Retina (tissue), 1 donor: ENCODE results near the gene CENPS.
"Not testable (repeated sequence)": the region's sequence is repeated elsewhere in the genome, so short reads cannot be mapped to it uniquely, and the experiment has no call there.

Source experiments
- DNase-seq: peaks from one replicate; pipeline ENCODE4 v3.0.0-alpha.2; 2016

The CENPS gene

DNA sequence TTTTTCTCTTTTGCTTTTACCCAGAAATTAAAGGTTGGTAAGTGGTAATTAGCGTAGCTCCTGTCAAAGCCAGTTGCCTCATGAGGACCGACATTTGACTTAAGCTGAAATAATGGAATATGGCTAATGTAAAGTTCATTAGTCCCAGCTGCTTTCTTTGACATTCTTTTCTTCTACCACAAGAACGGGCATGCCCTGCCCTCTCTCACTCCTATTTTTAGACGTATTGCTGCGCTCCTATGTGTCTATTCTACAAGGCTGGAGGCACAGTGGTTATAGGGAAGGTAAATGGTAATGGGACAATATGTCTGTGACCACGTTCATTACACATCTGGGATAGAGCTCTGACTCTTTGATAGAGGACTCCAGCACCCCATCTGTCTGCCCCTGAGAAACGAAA lies 26.4 kb downstream of the CENPS start:
- DNase-seq = no peak

DNA sequence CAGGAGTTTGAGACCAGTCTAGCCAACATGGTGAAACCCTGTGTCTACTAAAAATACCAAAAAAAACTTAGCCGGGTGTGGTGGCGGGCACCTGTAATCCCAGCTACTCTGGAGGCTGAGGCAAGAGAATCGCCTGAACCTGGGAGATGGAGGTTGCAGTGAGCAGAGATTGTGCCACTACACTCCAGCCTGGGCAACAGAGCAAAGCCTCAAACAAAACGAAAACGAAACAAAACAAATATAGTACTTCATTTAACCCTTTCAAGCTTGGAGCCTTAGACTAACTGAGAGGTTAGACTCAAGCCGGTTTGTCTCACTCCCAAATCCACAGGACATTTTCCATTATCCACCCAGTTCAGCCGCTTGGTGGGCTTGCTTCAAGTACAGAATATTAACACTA lies 27.2 kb downstream of the CENPS start:
- not testable (repeated sequence) for DNase-seq

DNA sequence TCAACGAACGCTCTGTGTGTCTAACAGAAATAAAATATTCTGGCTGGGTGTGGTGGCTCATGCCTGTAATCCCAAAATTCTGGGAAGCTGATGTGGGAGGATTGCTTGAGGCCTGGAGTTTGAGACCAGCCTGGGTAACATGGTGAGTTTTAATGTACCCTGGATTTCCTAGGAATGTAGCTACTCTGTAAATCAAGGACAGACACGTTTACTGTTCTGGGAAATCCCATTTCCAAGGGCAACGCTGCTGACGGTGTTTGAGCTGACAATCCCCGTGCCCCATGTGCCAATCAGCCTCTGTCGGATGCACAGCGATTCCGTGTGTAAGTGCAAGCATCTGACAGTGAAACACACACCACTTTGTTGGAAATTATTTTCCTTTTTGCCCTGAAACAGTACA lies 27.6 kb downstream of the CENPS start:
- no peak for DNase-seq

DNA sequence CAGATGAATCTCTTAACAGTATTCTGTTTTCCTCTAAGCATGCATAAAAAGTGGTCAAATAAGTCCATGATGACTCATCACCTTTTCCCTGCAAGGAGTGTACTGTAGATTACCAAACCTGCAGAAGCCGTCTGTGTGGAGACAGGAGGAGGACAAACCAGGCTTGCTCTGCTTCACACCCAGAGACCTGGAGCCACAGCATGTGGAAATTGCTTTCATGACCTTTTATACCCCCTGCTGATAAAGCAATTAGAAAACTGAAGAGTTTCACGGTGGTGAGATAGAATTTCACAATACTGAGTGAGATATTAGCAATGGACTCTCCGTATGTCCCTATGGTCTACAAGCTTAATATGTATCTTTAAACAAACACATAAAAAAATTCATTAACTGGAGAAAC lies 29.0 kb downstream of the CENPS start:
- no peak for DNase-seq

DNA sequence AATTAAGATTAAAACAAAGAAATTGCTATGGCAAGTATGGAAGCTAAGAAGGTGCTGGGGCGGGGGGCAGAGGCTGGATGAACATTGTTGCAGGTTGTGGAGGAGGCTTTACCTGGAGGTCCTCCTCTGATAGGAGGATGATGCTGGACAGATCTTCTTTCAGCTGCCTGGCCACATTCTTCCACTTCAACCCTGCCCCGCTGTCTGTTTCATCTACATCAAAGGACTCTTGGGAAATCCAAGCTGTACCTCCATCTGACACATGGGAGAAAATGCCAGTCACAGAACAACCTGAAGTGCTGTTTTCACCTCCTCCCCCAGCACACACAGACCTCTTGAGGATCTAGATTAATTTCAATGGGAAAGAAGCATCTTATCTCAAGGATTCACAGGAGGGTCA lies 36.8 kb downstream of the CENPS start:
- no peak for DNase-seq

DNA sequence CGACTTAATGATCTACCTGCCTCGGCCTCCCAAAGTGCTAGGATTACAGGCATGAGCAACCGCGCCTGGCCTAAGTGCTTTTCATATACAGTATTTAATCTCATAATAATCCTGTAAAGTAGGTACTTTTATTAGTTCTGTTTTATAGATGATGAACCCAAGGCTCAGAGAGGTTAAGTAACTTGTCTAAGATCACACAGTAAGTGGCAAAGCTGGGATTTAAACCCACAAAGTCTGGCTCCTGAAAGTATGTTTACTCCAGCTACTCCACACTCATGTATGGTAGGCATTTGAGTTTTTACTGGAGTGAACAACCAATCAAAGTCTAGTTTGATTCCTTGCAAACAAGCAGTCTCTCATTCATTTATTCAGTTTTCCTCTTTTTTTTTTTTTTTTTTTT lies 39.8 kb downstream of the CENPS start:
- DNase-seq = no peak

DNA sequence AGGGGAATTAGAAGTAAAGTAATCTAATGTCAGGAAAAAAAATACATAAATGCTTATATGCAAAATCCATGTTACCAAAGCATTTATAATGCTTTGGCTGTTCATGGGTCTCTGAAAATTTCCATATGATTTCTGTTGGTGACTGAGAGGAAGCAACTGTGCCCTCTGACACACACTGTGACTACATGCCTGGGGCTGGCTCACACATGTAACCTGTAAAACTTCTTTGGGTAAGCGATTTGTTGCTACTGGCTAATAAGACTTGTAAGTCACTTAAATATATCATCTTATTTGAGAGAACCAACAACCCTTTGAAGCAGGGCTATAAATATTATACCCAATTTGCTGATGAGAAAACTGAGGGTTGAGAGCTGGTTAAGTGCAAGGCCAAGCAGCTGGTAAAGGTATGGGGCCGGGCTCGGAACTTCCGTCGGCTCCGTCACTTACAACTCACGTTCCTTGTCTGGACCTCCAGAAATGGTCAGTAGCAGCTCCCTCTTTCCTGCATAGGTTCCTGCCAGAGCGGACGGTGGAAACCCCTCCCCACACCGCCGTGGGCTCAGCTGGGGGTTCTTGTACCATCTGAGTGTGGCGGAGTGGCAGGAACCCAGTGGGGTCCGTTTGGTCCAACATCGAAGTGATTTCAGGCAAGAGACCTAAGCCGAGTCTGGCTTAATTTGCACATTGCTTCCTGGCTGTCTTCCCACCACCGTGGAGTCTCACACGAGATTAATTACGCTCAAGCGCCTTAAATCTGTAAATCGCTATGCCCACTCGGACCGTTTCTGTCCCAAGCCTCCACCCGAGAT lies 41.4 kb downstream of the CENPS start:
- DNase-seq = no peak

DNA sequence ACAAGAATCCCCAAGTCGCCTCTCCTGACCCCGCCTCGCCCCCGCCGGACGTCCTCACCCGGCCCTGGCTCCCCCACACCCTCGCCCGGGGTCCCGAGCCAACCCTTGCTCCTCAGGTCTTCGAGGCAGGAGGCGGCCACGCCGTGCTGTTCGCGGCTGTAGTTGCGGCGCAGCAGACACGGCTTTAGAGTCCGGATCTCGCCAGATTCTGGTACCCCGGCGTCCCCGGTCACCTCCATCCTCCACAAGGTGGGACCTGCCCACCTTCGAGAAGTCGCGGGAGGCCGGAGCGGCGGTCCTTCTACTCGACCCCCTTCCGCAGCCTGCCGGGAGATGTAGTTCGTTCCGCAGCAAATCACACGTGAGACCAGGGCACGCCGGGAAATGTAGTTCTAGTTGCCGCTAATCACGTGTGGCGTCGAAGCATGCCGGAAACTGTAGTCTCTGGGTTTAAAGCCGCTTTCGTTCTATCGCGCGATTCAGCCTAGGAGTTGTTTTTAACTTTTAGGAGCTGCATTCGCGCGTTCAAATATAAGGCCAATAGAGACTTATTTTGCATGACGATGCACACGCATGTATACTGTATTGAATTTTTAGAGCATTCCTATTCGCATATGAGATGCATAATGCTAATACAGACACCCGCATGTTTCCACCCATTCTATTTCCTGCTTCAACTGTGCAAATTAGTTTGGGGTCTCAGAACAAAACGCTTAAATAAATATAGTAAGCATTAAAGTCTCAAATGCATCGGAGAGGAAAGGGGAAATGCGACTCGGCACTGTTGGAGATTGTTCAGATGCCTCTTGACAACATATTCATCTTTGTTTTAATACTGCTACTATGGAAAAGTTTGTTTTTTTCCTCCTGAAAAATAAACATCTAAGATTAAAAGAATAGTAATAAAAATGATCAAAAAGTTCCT lies 42.2 kb downstream of the CENPS start, which contains the start of gene DFFA:
TSS of gene DFFA (minus strand) at position 310 of the 925 bp plus-strand sequence. CDS start at position 239, 71 bp downstream.
- DNase-seq = peak; percentile 96

DNA sequence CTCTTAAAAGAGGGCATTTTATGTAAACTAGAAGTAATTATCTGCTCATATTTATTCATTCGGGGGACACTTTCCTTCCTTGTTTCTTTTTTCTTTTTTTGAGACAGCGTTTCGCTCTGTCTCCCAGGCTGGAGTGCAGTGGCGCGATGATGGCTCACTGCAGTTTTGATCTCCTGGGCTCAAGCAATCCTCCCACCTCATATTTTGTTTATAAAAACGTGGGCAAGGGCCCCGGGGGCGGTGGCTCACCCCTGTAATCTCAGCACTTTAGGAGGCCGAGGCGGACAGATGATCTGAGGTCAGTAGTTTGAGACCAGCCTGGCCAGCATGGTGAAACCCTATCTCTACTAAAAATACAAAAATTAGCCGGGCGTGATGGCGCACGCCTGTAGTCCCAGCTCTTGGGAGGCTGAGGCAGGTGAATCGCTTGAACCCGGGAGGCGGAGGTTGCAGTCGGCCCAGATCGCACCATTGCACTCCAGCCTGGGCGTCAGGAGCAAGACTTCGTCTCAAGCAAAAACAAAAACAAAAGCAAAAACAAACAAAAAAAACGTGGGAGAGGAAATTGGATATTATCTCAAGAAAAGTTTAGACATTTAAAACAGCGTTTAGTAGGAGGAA lies 43.0 kb downstream of the CENPS start:
- DNase-seq = no peak

DNA sequence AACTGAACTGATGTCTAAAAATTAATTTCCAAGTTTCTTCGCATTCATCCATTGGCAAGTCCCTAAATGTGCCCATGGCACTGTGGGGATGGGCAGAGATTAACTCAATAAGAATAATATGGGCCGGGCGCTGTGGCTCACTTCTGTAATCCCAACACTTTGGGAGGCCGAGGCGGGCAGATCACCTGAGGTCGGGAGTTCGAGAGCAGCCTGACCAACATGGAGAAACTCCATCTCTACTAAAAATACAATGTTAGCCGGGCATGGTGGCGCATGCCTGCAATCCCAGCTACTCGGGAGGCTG lies 44.0 kb downstream of the CENPS start:
- DNase-seq = not testable (repeated sequence)

DNA sequence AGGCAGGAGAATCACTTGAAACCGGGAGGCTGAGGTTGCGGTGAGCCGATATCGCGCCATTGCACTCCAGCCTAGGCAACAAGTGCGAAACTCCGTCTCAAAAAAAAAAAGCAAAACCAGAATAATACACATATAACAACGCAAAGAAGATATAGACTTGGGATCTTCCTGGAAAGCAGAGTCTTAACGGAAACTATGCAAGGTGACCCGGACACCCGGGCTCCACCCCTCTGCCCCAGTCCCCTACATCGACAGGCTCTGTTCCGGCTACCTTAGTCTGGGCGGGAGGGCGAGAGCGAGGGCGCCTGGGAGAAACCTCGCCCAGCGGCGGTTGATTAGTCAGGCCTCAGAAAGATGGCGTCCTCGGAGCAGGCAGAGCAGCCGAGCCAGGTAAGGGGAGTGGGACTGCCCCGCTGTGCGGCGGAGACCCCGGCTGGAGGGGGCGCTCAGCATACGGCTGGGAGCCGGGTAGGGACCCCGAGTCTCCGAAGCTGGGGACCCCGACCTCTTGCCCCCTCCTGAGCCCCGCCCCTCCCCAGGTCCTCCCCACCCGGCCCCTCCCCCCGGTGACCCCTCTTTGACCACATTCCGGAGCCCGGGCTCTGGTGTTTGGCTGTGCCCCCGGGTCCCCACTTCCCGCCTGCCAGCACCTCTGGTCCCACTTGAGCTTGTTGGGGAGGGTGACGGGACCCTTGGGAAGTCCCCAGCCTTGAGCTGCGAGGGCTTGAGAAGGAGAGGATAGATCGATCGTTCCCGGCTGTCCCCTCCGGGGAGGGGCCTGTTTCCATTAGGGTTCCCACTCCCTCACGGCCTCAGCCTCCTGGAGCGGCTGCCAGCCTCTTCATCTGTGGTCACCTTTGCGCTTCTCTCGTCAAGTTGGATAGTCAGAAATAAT lies 44.6 kb downstream of the CENPS start, which contains the start of gene PEX14:
TSS of gene PEX14 (plus strand) at position 338 of the 895 bp plus-strand sequence. CDS start at position 355, 17 bp downstream.
- peak; percentile 88 for DNase-seq

DNA sequence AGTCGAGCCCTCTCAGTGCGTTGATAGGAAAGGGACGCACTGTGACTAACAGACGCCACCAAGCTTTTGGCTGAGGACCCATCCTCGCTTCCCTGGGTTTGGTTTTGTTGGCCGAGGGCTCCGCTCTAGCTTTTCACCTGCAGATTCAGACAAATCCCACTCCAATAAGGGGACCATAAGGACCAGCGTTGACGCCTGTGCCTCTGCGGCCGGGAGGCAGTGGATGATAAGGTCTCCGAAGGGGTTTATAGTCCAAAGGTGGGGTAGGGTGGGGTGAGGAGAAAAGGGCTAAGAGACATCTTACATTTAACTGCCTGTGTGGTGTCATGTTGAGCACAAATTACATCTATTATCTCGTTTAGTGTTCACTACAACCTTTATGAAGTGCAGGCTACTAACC lies 45.3 kb downstream of the CENPS start:
- no peak for DNase-seq

DNA sequence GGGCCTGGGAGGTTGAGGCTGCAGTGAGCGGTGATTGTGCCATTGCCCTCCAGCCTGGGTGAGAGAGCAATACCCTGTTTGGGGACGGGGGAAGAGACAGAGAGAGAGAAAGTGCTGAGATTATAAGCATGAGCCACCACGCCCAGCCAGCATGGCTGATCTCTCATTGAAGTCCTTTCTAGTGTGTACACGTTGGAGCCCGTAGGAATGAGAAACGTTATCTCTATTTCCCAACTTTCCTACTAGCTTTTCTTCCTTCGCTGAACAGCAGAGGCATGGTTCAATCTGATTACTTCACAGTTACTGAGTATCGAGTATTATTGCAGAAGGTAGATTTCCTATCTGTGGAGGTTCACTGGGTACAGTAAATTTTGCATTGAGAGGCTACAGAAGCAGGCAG lies 49.1 kb downstream of the CENPS start:
- DNase-seq = no peak

DNA sequence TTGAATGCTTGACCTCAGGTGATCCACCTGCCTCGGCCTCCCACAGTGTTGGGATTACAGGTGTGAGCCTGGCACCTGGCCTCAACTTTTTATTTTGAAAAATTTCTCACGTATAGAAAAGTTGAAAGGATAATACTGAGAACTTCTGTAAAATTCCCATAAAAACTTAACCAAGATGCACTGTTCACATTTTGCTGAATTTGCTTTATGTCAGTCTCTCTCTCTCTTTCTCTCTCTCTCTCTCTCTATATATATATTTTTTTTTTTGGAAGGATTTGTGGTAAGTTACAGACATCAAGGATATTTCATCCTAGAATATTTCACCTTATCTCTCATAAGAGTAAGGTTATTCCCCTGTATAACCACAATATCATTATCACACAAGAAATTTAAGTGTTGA lies 50.4 kb downstream of the CENPS start:
- no peak for DNase-seq

DNA sequence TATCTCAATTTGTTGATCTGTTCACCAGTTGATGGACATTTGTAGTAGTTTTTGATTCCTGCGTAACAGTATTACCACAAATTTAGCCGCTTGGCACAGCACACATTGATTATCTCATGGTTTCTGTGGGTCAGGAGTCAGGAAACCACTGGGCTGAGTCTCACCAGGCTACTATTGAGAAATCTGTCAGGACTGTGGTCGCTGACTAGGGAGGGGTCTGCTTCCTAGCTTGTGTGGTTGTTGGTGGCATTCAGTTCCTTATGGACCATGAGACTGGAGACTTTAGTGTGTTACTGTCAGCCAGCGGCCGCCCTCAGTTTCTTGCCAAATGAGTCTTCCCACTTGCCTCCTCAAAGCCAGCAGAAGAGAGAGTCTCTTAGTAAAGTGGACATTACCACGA lies 54.3 kb downstream of the CENPS start:
- DNase-seq = no peak

DNA sequence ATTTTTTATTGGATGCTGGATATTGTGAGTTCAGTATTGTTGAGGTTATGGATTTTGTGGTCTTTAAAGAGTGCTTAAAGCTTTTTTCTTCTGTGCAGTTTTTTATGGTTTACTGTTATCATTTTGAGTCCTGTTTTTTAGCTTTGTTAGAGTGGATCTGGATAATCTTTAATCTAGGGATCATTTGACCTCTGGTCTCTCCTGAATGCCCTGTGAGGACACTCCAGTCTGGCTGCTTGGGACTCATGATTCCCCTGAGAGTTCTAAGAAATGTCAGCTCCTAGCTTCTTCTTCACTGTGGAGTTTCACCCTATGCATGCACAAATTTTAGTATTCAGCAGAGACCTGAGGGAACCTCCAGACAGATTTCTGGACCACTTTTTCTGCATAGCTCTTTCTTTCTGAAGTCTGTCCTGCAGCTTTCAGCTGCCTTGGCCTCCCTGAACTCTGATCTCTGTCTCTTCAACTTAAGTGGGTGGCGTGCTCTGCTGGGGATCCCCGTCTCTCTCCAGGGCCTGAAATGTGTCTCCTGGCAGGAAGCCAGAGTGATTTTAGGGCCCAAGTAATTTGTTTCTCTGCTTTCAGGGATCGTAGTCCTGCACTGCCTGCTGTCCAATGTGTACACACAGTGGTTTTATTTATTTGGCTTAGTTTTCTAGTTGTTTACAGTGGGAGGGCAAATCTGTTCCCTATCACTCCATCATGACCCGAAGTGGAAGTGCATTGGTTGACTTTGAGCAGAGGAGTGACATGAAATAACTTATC lies 59.2 kb downstream of the CENPS start:
- no peak for DNase-seq

DNA sequence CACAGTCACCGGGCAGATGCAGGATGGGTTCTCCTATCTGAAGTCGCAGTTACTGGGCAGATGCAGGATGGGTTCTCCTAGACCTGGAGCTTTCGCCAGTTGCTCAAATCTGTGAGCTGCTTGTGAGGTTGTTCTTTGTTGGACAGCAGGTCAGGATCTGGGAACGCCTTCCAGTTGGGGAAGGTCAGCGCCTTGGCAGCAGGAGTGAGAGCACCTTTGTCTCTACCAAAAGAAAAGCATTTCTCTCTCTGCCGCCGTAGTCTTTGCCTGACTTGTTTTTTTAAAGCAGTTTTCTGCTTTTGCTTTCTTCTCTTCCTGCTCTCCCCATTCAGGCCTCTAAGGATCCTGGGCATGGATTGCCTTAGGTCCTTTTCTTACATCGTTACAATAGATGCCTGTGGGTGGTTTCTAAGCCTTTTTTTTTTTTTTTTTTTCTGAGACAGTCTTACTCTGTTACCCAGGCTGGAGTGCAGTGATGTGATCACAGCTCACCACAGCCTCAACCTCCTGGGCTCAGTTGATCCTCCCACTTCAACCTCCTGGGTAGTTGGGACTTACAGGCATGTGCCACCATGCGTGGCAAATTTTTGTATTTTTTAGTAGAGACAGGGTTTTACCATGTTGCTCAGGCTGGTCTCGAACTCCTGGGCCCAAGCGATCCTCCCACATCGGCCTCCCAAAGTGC lies 60.2 kb downstream of the CENPS start:
- DNase-seq = no peak
